B cell (primary cell): ENCODE results near the gene TOX2. TPM values are rescaled to one million over a fixed set of nuclear protein-coding genes. Genes with fewer than 3 reads are reported as not detected.

Experiments
- ATAC-seq: fragments of 200-7000 bp; cut with Tn5 transposase; one replicate; pipeline ENCODE4 v1.10.0; 2021; ENCODE audit warnings: low read depth, mild to moderate bottlenecking, moderate number of reproducible peaks, moderate library complexity
- CTCF ChIA-PET: fragments of 350-600 bp; sonication (Branson Sonifier 250); formaldehyde crosslinking; loops from one replicate; lab custom pipeline; 2021; ENCODE audit warnings: antibody characterized with exemption, inconsistent platforms; lab: Charles Lee
- POLR2A ChIA-PET: fragments of 350-600 bp; sonication (Branson Sonifier 250); formaldehyde crosslinking; loops from one replicate; lab custom pipeline; 2021; ENCODE audit warnings: antibody characterized with exemption; lab: Charles Lee
- DNase-seq: peaks from one replicate; pipeline ENCODE4 v3.0.0; 2013
- H2AFZ ChIP-seq: 2 replicates; pipeline ENCODE4 v1.6.1; 2012; ENCODE audit warnings: mild to moderate bottlenecking, low read depth, low read length; ENCODE audit not compliant: insufficient read depth, poor library complexity, severe bottlenecking
- H3K27ac ChIP-seq, 2 donors: 1 replicate in 1 of 2; 2 replicates in 1 of 2; pipeline ENCODE4 v1.5.1; 2012 to 2013; ENCODE audit warnings: low read length in 2 of 2, mild to moderate bottlenecking in 2 of 2, moderate library complexity in 1 of 2
- H3K27me3 ChIP-seq, 4 experiments: fragments of 200-600 bp in 1 of 4; sonication (generic) in 1 of 4; replicated peaks in 1 of 4; 1 replicate in 2 of 4; 2 replicates in 2 of 4; pipeline versions ENCODE4 v1.6.1 to v1.7.0; 2013 to 2016; ENCODE audit warnings: low read length in 3 of 4, mild to moderate bottlenecking in 2 of 4, mixed read lengths in 1 of 4, moderate library complexity in 1 of 4; ENCODE audit not compliant: insufficient read depth in 4 of 4, control insufficient read depth in 3 of 4; ENCODE audit errors: control extremely low read depth in 1 of 4
- H3K36me3 ChIP-seq, 2 experiments: replicated peaks in 1 of 2; 1 replicate in 1 of 2; 2 replicates in 1 of 2; pipeline versions ENCODE4 v1.6.1 to v1.7.1; 2013; ENCODE audit warnings: low read length in 1 of 2; ENCODE audit not compliant: insufficient read depth in 2 of 2, control insufficient read depth in 1 of 2; ENCODE audit errors: control extremely low read depth in 1 of 2, extremely low read depth in 1 of 2
- H3K4me1 ChIP-seq, 2 donors: fragments of 200-600 bp in 1 of 2; sonication (generic) in 1 of 2; 1 replicate in 1 of 2; 2 replicates in 1 of 2; pipeline versions ENCODE4 v1.5.1 to v1.6.1; 2013 to 2017; ENCODE audit warnings: low read length in 2 of 2; ENCODE audit not compliant: control insufficient read depth in 2 of 2, insufficient read depth in 2 of 2
- H3K4me2 ChIP-seq: replicated peaks from 2 replicates; pipeline ENCODE3; 2012; ENCODE audit warnings: mild to moderate bottlenecking, low read depth, low read length; ENCODE audit not compliant: poor library complexity, severe bottlenecking
- H3K4me3 ChIP-seq, 5 experiments: fragments of 200-600 bp in 1 of 5; sonication (generic) in 1 of 5; 1 replicate in 3 of 5; 2 replicates in 2 of 5; pipeline versions ENCODE4 v1.5.1 to v1.7.0; 2011 to 2016; ENCODE audit warnings: low read length in 4 of 5, mild to moderate bottlenecking in 4 of 5, low read depth in 2 of 5, control low read depth in 1 of 5, moderate library complexity in 1 of 5; ENCODE audit not compliant: insufficient read depth in 1 of 5; ENCODE audit errors: control extremely low read depth in 1 of 5, extremely low read depth in 1 of 5
- H3K79me2 ChIP-seq: fragments of 200-600 bp; sonication (generic); one replicate; pipeline ENCODE4 v1.6.0; 2016; ENCODE audit warnings: low read length; ENCODE audit not compliant: control insufficient read depth, insufficient read depth
- H3K9ac ChIP-seq: fragments of 200-600 bp; sonication (generic); 2 replicates; pipeline ENCODE4 v1.6.1; 2017; ENCODE audit warnings: mild to moderate bottlenecking, low read length, moderate library complexity
- H3K9me3 ChIP-seq, 3 donors: one replicate each; pipeline versions ENCODE4 v1.6.1 to v1.7.1; 2013; ENCODE audit warnings: low read length in 2 of 3; ENCODE audit not compliant: control insufficient read depth in 2 of 3, insufficient read depth in 1 of 3; ENCODE audit errors: control extremely low read depth in 1 of 3
- H4K20me1 ChIP-seq: 2 replicates; pipeline ENCODE4 v1.6.0; 2012; ENCODE audit warnings: mild to moderate bottlenecking, low read length; ENCODE audit not compliant: insufficient read depth, control insufficient read depth, poor library complexity, severe bottlenecking
- H3K27ac Mint-ChIP-seq: one replicate; pipeline ENCODE4 v1.8.0; 2021; ENCODE audit warnings: mixed read lengths
- H3K27me3 Mint-ChIP-seq: one replicate; pipeline ENCODE4 v1.8.0; 2021; ENCODE audit warnings: mixed read lengths
- H3K4me1 Mint-ChIP-seq: one replicate; pipeline ENCODE4 v1.8.0; 2021; ENCODE audit warnings: mixed read lengths
- H3K4me3 Mint-ChIP-seq: one replicate; pipeline ENCODE4 v1.8.0; 2021; ENCODE audit warnings: mixed read lengths
- H3K9me3 Mint-ChIP-seq: one replicate; pipeline ENCODE4 v1.8.0; 2022; ENCODE audit warnings: mixed read lengths; ENCODE audit not compliant: insufficient read depth
- EZH2 ChIP-seq: IDR thresholded peaks from 2 replicates; pipeline ENCODE4 v1.6.1; 2012; ENCODE audit warnings: borderline replicate concordance, low read depth, mild to moderate bottlenecking, moderate library complexity, low read length; ENCODE audit not compliant: insufficient read depth, poor library complexity, severe bottlenecking
- WGBS: methylation state at CpG from one replicate; pipeline ENCODE4 v1.1.5; 2013; ENCODE audit warnings: missing lambda C conversion rate; ENCODE audit not compliant: insufficient coverage; 5-methylcytosine and 5-hydroxymethylcytosine counted together
- intact Hi-C: fragments of 100-400 bp; cut with micrococcal nuclease; formaldehyde crosslinking; loops from one replicate; pipeline ENCODE4 v1.10.0; 2022
- polyA plus RNA-seq: library from polyadenylated mRNA; depleted of rRNA; stranded (reverse); fragments of >200 nt; gene quantifications from 2 replicates; pipeline ENCODE4 v1.2.3, GENCODE V29; 2012
- total RNA-seq, 2 donors: library from RNA; stranded (reverse); fragments of 120-200 nt in 1 of 2; gene quantifications; 1 replicate in 1 of 2; 2 replicates in 1 of 2; pipeline versions ENCODE4 v1.2.3 to v1.2.4, GENCODE V29; 2013 to 2022
- TF ChIP-seq, protein P1 (sequence below): fragments of 200-600 bp; IDR thresholded peaks from one replicate; pipeline ENCODE4 v1.8.0; 2022; ENCODE audit warnings: antibody characterized with exemption, mild to moderate bottlenecking

The TOX2 gene
- total and polyA plus RNA-seq, 2 donors (not counting 1 experiment from before 2014, with no cell fraction given) = 1.2 to 4.1 TPM

GRCh38 chr20:44006578-44006977 lies 91.9 kb downstream of the TOX2 start:
- Histone ChIP-seq H3K27me3 (peaks cover 0 to 2% (median 0%) of the 10 kb centered on the region in 4 experiments), H2AFZ (no peak overlapping the region), H4K20me1 (no peaks in the 10 kb centered on the region), H3K27ac (no peak overlapping the region), H3K4me2 (no peak overlapping the region), H3K9me3 (no peaks in the 10 kb centered on the region), H3K9ac (no peak overlapping the region), H3K79me2 (no peaks in the 10 kb centered on the region), H3K4me1 (no peaks in the 10 kb centered on the region), H3K4me3 (no peak overlapping the region), H3K36me3 (no peaks in the 10 kb centered on the region)
- ATAC-seq (no peak), DNase-seq (no peak)
- ChIA-PET POLR2A (no interaction called here), CTCF (no interaction called here)
- Mint-ChIP-seq H3K4me1 (peaks cover 3% of the 10 kb centered on the region), H3K27me3 (peaks cover 14% of the 10 kb centered on the region), H3K4me3 (no peak overlapping the region), H3K9me3 (no peaks in the 10 kb centered on the region), H3K27ac (no peak overlapping the region)
- 89% methylated on average over 9 of the region's 9 CpGs for WGBS
- intact Hi-C loops = no loop called here
- TF ChIP-seq EZH2 = no peak
- TF ChIP-seq, protein P1, sequence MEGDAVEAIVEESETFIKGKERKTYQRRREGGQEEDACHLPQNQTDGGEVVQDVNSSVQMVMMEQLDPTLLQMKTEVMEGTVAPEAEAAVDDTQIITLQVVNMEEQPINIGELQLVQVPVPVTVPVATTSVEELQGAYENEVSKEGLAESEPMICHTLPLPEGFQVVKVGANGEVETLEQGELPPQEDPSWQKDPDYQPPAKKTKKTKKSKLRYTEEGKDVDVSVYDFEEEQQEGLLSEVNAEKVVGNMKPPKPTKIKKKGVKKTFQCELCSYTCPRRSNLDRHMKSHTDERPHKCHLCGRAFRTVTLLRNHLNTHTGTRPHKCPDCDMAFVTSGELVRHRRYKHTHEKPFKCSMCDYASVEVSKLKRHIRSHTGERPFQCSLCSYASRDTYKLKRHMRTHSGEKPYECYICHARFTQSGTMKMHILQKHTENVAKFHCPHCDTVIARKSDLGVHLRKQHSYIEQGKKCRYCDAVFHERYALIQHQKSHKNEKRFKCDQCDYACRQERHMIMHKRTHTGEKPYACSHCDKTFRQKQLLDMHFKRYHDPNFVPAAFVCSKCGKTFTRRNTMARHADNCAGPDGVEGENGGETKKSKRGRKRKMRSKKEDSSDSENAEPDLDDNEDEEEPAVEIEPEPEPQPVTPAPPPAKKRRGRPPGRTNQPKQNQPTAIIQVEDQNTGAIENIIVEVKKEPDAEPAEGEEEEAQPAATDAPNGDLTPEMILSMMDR = no peak

DNA sequence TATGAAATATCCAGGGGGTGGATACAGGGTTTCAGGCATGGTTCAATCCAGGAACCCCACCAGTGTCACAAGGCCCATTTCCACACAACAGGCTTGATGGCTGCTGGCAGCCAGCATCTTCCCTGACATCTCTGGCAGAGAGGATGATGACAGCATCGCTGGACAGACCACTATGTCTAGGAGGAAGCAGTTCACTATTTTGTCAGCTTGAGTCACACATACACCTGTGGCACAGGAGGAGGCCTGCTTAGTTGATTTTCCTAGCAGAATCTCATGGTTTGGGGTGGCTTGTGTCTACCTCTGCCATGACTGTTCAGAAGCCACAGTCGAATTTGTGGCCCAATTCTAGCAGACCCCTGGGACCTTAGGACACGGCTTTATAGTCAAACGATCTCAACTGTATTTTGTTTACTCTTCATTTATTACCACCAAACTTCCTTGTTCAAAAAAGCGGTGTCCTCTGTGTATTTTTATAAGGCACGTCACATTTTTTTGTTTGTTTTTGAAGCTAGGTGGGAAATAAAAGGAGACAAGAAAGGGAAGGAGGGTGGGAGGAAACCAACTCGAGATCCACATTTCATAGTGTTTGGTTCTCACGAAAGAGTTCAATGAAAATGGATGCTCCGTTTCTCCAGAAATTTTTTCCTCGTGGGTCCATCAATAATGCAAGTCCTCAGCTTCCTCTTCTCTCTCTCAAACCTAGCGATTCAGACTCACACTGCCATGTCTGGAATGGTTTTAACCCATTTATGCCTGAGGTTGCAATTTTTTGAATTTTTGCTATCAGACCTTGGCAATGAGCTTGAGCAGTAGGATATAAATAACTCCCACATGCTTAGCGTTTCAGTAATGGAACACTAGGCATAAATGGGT lies 94.4 kb downstream of the TOX2 start:
- no peaks in the 10 kb centered on the region for H3K79me2 ChIP-seq
- intact Hi-C loops = no loop called here
- H3K27ac Mint-ChIP-seq = no peak overlapping the region
- H3K36me3 ChIP-seq = no peaks in the 10 kb centered on the region
- no peak overlapping the region for H3K4me2 ChIP-seq
- H3K27me3 ChIP-seq = peaks cover 0 to 2% (median 0%) of the 10 kb centered on the region in 4 experiments
- no peak overlapping the region for H3K4me3 ChIP-seq
- H3K9ac ChIP-seq = no peak overlapping the region
- peaks cover 3% of the 10 kb centered on the region for H3K4me1 Mint-ChIP-seq
- TF ChIP-seq, protein P1 = no peak
- TF ChIP-seq EZH2 = no peak
- H4K20me1 ChIP-seq = no peaks in the 10 kb centered on the region
- no peaks in the 10 kb centered on the region for H3K9me3 ChIP-seq
- H3K9me3 Mint-ChIP-seq = no peaks in the 10 kb centered on the region
- 75% methylated on average over 3 of the region's 12 CpGs for WGBS
- no peaks in the 10 kb centered on the region for H3K27me3 Mint-ChIP-seq
- no peak overlapping the region for H3K4me3 Mint-ChIP-seq
- ATAC-seq = no peak
- H3K4me1 ChIP-seq = no peaks in the 10 kb centered on the region
- DNase-seq = no peak
- no peak overlapping the region for H3K27ac ChIP-seq
- POLR2A ChIA-PET = no interaction called here
- CTCF ChIA-PET = no interaction called here
- no peak overlapping the region for H2AFZ ChIP-seq
